GM20000 (cell line): ENCODE measurements around the gene SLC7A1.

Experiments
- DNase-seq: peaks from one replicate; pipeline ENCODE4 v3.0.0; 2012; ENCODE audit warnings: low spot score
- CTCF ChIP-seq: IDR thresholded peaks from 2 replicates; pipeline ENCODE4 v1.5.1; 2012; ENCODE audit warnings: mild to moderate bottlenecking, control low read depth; ENCODE audit errors: extremely low read depth, missing control alignments

Gene SLC7A1

GRCh38 chr13:29505511-29505910, 90.0 kb downstream of the SLC7A1 start:
- no peak for TF ChIP-seq CTCF
- no peak for DNase-seq

- TF ChIP-seq CTCF: no peak
- DNase-seq: no peak
These were observed 90.8 kb downstream of the SLC7A1 start for GRCh38 chr13:29504691-29505090.

DNA sequence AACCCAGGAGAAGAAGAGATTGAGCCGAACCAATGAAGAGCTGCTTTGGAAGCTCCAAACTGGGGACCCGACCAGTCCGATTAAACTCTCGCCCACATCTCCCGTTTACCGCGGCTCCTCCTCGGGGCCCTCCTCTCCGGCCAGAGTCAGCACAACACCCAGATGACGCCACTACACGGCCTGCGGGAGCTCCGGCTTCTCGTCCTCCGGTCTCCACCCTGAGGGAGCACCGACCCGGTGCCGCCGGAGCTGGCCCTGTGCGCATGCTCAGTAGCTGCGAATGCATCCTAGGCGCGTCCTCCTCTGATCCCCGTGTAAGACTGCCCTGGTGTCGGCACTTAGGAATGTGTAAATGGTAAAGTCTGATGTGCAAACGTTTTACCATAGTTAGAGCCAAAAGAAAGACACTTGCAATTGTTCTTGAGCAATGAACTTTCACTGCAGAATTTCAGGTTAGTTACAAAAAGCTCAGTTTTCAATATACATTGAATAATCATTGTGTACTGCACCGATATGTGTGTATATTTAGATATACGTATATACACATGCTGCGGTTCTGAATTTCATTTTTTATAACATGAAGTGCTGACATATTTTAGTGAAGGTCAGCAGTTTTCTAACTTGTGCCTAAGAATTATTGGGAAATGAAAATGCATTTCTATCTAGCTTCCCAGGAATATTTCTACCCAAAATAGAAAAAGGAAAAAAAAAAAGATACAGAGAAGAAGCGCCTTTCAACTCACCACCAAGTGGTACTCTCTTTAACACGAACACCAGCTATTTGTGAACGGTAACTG, 92.2 kb downstream of the SLC7A1 start:
- DNase-seq: no peak
- no peak for TF ChIP-seq CTCF

DNA sequence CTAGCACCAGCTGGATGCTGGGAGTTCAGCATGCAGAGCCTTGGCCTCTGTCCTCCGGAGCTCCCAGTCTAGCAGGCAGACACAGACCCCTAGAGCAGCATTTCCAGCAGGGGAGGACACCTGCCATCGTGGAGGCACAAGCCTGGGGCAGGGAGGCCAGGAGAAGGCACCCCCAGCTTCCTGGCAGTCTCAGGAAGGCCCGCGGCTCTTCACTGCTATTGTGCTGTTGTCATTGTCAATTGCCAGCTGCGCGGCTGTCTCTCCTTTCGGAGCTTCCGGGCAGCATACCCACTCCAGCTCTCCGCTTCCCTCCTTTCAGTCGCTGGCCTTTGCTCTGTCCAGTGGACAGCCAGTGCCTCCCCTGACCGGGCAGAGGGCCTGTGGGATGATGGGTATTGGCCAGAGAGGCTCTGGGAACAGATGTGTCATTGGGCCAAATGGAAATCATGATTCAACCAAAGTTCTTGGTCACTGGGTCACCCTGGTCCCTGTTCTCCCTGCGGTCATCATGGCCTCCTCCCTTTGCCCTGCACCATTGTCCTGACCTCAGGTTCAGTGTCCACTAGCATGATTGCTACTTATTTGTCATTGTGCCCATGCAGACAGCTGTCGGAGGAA, 93.0 kb downstream of the SLC7A1 start:
- no peak for DNase-seq

DNA sequence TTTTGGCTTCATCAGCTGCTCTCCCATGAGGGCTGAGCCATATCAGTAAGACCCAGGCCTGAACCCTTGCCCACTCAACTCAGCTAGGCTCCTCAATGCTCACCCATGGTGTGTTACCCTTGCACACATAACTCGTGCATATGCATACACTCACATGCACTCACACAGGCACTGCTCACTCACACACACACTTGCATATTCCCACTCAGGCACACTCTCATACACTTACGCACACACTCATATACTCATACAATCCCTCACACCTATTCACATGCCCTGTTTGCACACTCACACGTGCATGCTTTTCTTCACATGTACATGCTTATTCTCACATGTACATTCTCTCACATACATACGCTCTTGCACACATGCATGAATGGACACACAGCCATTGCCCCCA, 93.8 kb downstream of the SLC7A1 start:
- no peak for DNase-seq
- no peak for TF ChIP-seq CTCF

More for the DNA sequence above, 93.0 kb downstream of the SLC7A1 start:
- no peak for TF ChIP-seq CTCF

- TF ChIP-seq CTCF: no peak
- no peak for DNase-seq
These were observed 95.1 kb downstream of the SLC7A1 start for GRCh38 chr13:29500386-29500785.

GRCh38 chr13:29499506-29500165, 95.9 kb downstream of the SLC7A1 start:
- TF ChIP-seq CTCF: no peak
- no peak for DNase-seq
